Calu3 (cell line): ENCODE data around the gene CD52. TPM values are rescaled to one million over a fixed set of nuclear protein-coding genes. Genes with fewer than 3 reads are reported as not detected.

Experiments used
- BruUV-seq: library from RNA; stranded (reverse); fragments of 400-500 nt; replicated peaks from 2 replicates; lab custom pipeline; 2021; lab: Mats Ljungman, UMichigan
- CTCF ChIA-PET: fragments of 300-600 bp; sonication (Branson Sonifier 250); formaldehyde crosslinking; loops from one replicate; lab custom pipeline; 2022; ENCODE audit warnings: antibody characterized with exemption; lab: Charles Lee
- DNase-seq: peaks from one replicate; pipeline ENCODE4 v3.0.0; 2022
- H3K27ac Mint-ChIP-seq: one replicate; pipeline ENCODE4 v1.8.0; 2022; ENCODE audit warnings: mixed read lengths; ENCODE audit not compliant: unreplicated experiment
- H3K27me3 Mint-ChIP-seq: one replicate; pipeline ENCODE4 v1.8.0; 2022; ENCODE audit warnings: mixed read lengths; ENCODE audit not compliant: unreplicated experiment
- H3K36me3 Mint-ChIP-seq: one replicate; pipeline ENCODE4 v1.8.0; 2022; ENCODE audit warnings: mild to moderate bottlenecking, moderate library complexity, mixed read lengths; ENCODE audit not compliant: insufficient read depth, unreplicated experiment
- H3K4me1 Mint-ChIP-seq: one replicate; pipeline ENCODE4 v1.8.0; 2022; ENCODE audit warnings: mild to moderate bottlenecking, low read depth, mixed read lengths; ENCODE audit not compliant: unreplicated experiment
- H3K4me3 Mint-ChIP-seq: one replicate; pipeline ENCODE4 v1.8.0; 2022; ENCODE audit warnings: mild to moderate bottlenecking, low read depth, moderate library complexity, mixed read lengths; ENCODE audit not compliant: unreplicated experiment
- H3K9me3 Mint-ChIP-seq: one replicate; pipeline ENCODE4 v1.8.0; 2022; ENCODE audit warnings: low read depth, mixed read lengths; ENCODE audit not compliant: unreplicated experiment
- CTCF ChIP-seq: fragments of 200-600 bp; IDR thresholded peaks from one replicate; pipeline ENCODE4 v1.8.0; 2022; ENCODE audit warnings: antibody characterized with exemption; ENCODE audit not compliant: unreplicated experiment
- intact Hi-C: fragments of 100-400 bp; cut with micrococcal nuclease; formaldehyde crosslinking; loops from one replicate; pipeline ENCODE4 v1.10.0; 2022; ENCODE audit not compliant: unreplicated experiment
- total RNA-seq: library from RNA; stranded (reverse); gene quantifications from 2 replicates; pipeline ENCODE4 v1.2.3, GENCODE V29; 2022

Gene CD52
- total RNA-seq, 1 experiment from 2014 or later: not detected

- H3K4me1 Mint-ChIP-seq: peaks cover 35% of the 10 kb centered on the region
- no peak overlapping the region for H3K4me3 Mint-ChIP-seq
- no TSS peak for BruUV-seq
- no peaks in the 10 kb centered on the region for H3K9me3 Mint-ChIP-seq
- no peak for DNase-seq
- H3K36me3 Mint-ChIP-seq: peaks cover 14% of the 10 kb centered on the region
- no peak overlapping the region for H3K27ac Mint-ChIP-seq
- intact Hi-C loops: loop anchor here (5.0 kb wide), 2 partner anchors 39 to 84 kb away; no protein-coding TSS in a partner anchor
- no peak for TF ChIP-seq CTCF
- H3K27me3 Mint-ChIP-seq: peaks cover 16% of the 10 kb centered on the region
- CTCF ChIA-PET: no interaction called here
These were observed 43.9 kb downstream of the CD52 start for GRCh38 chr1:26361605-26362122.

- no peaks in the 10 kb centered on the region for H3K9me3 Mint-ChIP-seq
- H3K4me3 Mint-ChIP-seq: no peak overlapping the region
- no peak overlapping the region for H3K27ac Mint-ChIP-seq
- TF ChIP-seq CTCF: no peak
- intact Hi-C loops: loop anchor here (5.0 kb wide), 2 partner anchors 40 to 85 kb away; no protein-coding TSS in a partner anchor
- CTCF ChIA-PET: no interaction called here
- H3K4me1 Mint-ChIP-seq: peaks cover 29% of the 10 kb centered on the region
- DNase-seq: no peak
- BruUV-seq: no TSS peak
- peaks cover 14% of the 10 kb centered on the region for H3K36me3 Mint-ChIP-seq
- H3K27me3 Mint-ChIP-seq: peaks cover 16% of the 10 kb centered on the region
These were observed 44.6 kb downstream of the CD52 start for GRCh38 chr1:26362331-26362730.

GRCh38 chr1:26363549-26364448 is 46.0 kb downstream of the CD52 start:
- Mint-ChIP-seq H3K27me3 (peaks cover 16% of the 10 kb centered on the region), H3K4me3 (no peak overlapping the region)
- peak; percentile 74 for TF ChIP-seq CTCF

GRCh38 chr1:26364956-26365355 is 47.2 kb downstream of the CD52 start:
- CTCF ChIA-PET: interaction anchor here (0.6 to 1.2 kb wide), 2 partner anchors 13 to 161 kb away, joined by 3 to 6 read pairs; no protein-coding TSS in a partner anchor
- no peak overlapping the region for H3K4me3 Mint-ChIP-seq
- peaks cover 2% of the 10 kb centered on the region for H3K4me1 Mint-ChIP-seq
- no peaks in the 10 kb centered on the region for H3K9me3 Mint-ChIP-seq
- H3K27me3 Mint-ChIP-seq: peaks cover 17% of the 10 kb centered on the region
- BruUV-seq: no TSS peak
- peaks cover 3% of the 10 kb centered on the region for H3K36me3 Mint-ChIP-seq
- intact Hi-C loops: loop anchor here (5.0 kb wide), 2 partner anchors 43 to 88 kb away; no protein-coding TSS in a partner anchor
- no peak for TF ChIP-seq CTCF
- no peak overlapping the region for H3K27ac Mint-ChIP-seq
- DNase-seq: no peak

More at GRCh38 chr1:26363549-26364448, 46.0 kb downstream of the CD52 start:
- no TSS peak for BruUV-seq
- peaks cover 14% of the 10 kb centered on the region for H3K4me1 Mint-ChIP-seq
- intact Hi-C loops: loop anchor here (5.0 kb wide), 2 partner anchors 41 to 86 kb away; no protein-coding TSS in a partner anchor
- H3K27ac Mint-ChIP-seq: no peak overlapping the region
- CTCF ChIA-PET: interaction anchor here (1.2 kb wide), 1 partner anchor 14 kb away, joined by 6 read pairs; no protein-coding TSS in a partner anchor
- H3K9me3 Mint-ChIP-seq: no peaks in the 10 kb centered on the region
- H3K36me3 Mint-ChIP-seq: peaks cover 10% of the 10 kb centered on the region
- peak; percentile 88 for DNase-seq
